ENCODE results near the gene EBP.

- no peak for TF ChIP-seq CTCF (IDR thresholded peaks at IDR 0.05)
- no peak for TF ChIP-seq POLR2A (IDR thresholded peaks at IDR 0.05)
- no peak for TF ChIP-seq EP300 (IDR thresholded peaks at IDR 0.05; ENCODE audit: low read depth)
Measured at GRCh38 chrX:48520976-48521352, 644 bp upstream of the EBP start.
